ENCODE data around the gene SNUPN. TPM values are rescaled to one million over a fixed set of nuclear protein-coding genes. Genes with fewer than 3 reads are reported as not detected.

Gene SNUPN
- total RNA-seq, 1 experiment from 2014 or later = 12.5 TPM

GRCh38 chr15:75554717-75555116 is 70.8 kb downstream of the SNUPN start:
- no peak for DNase-seq
- Histone ChIP-seq H3K9me3 (no peaks in the 10 kb centered on the region), H3K4me1 (no peaks in the 10 kb centered on the region; the same call in 1 of the 2 replicates), H3K27me3 (replicated peaks; ENCODE audit: control insufficient read depth, insufficient read depth, low read length) (no peaks in the 10 kb centered on the region), H3K36me3 (ENCODE audit: control insufficient read depth, insufficient read depth, low read length) (no peaks in the 10 kb centered on the region), H3K4me3 (ENCODE audit: low read depth, low read length) (no peak overlapping the region)
- ChIA-PET CTCF (interaction anchor here (0.6 kb wide), 1 partner anchor 103 kb away, joined by 11 read pairs; the partner anchor contains the start of gene SIN3A), POLR2A (interaction anchor here (0.6 kb wide), 1 partner anchor 986 kb away, joined by 3 read pairs; no protein-coding TSS in a partner anchor)
- intact Hi-C loops (cut with micrococcal nuclease; ENCODE audit: unreplicated experiment) = no loop called here
- no TSS peak for BruUV-seq (replicated peaks)
- H3K27me3 Mint-ChIP-seq (ENCODE audit: insufficient read depth, unreplicated experiment) = no peaks in the 10 kb centered on the region
- H3K9me3 Mint-ChIP-seq (ENCODE audit: unreplicated experiment) = no peaks in the 10 kb centered on the region
- no peak overlapping the region for H3K4me3 Mint-ChIP-seq (ENCODE audit: unreplicated experiment)
- TF ChIP-seq, protein P1, sequence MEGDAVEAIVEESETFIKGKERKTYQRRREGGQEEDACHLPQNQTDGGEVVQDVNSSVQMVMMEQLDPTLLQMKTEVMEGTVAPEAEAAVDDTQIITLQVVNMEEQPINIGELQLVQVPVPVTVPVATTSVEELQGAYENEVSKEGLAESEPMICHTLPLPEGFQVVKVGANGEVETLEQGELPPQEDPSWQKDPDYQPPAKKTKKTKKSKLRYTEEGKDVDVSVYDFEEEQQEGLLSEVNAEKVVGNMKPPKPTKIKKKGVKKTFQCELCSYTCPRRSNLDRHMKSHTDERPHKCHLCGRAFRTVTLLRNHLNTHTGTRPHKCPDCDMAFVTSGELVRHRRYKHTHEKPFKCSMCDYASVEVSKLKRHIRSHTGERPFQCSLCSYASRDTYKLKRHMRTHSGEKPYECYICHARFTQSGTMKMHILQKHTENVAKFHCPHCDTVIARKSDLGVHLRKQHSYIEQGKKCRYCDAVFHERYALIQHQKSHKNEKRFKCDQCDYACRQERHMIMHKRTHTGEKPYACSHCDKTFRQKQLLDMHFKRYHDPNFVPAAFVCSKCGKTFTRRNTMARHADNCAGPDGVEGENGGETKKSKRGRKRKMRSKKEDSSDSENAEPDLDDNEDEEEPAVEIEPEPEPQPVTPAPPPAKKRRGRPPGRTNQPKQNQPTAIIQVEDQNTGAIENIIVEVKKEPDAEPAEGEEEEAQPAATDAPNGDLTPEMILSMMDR (IDR thresholded peaks at IDR 0.05; ENCODE audit: insufficient read depth in 1 of 2, low read depth in 1 of 2, low read length in 1 of 2, severe bottlenecking in 1 of 2, unreplicated experiment in 1 of 2) = no peak
- H3K27ac Mint-ChIP-seq (ENCODE audit: unreplicated experiment) = no peak overlapping the region
- no peaks in the 10 kb centered on the region for H3K4me1 Mint-ChIP-seq (ENCODE audit: low read depth, unreplicated experiment)
- peaks cover 5% of the 10 kb centered on the region for H3K36me3 Mint-ChIP-seq (ENCODE audit: insufficient read depth, unreplicated experiment)

- DNase-seq = no peak
- Mint-ChIP-seq H3K4me3 (ENCODE audit: unreplicated experiment) (no peak overlapping the region), H3K27me3 (ENCODE audit: insufficient read depth, unreplicated experiment) (no peaks in the 10 kb centered on the region), H3K4me1 (ENCODE audit: low read depth, unreplicated experiment) (no peaks in the 10 kb centered on the region), H3K9me3 (ENCODE audit: unreplicated experiment) (no peaks in the 10 kb centered on the region), H3K36me3 (ENCODE audit: insufficient read depth, unreplicated experiment) (peaks cover 5% of the 10 kb centered on the region), H3K27ac (ENCODE audit: unreplicated experiment) (no peak overlapping the region)
- H3K4me3 ChIP-seq (ENCODE audit: low read depth, low read length) = no peak overlapping the region
- H3K4me1 ChIP-seq = no peaks in the 10 kb centered on the region; the same call in 1 of the 2 replicates
- H3K27me3 ChIP-seq (replicated peaks; ENCODE audit: control insufficient read depth, insufficient read depth, low read length) = no peaks in the 10 kb centered on the region
- H3K9me3 ChIP-seq = no peaks in the 10 kb centered on the region
- BruUV-seq (replicated peaks) = no TSS peak
- TF ChIP-seq, protein P1 (IDR thresholded peaks at IDR 0.05; ENCODE audit: insufficient read depth in 1 of 2, low read depth in 1 of 2, low read length in 1 of 2, severe bottlenecking in 1 of 2, unreplicated experiment in 1 of 2) = no peak
- intact Hi-C loops (cut with micrococcal nuclease; ENCODE audit: unreplicated experiment) = no loop called here
- ChIA-PET CTCF (interaction anchor here (0.7 kb wide), 1 partner anchor 65 kb away, joined by 8 read pairs; no protein-coding TSS in a partner anchor), POLR2A (no interaction called here)
- no peaks in the 10 kb centered on the region for H3K36me3 ChIP-seq (ENCODE audit: control insufficient read depth, insufficient read depth, low read length)
These were observed 71.9 kb downstream of the SNUPN start for GRCh38 chr15:75553659-75554058.

DNA sequence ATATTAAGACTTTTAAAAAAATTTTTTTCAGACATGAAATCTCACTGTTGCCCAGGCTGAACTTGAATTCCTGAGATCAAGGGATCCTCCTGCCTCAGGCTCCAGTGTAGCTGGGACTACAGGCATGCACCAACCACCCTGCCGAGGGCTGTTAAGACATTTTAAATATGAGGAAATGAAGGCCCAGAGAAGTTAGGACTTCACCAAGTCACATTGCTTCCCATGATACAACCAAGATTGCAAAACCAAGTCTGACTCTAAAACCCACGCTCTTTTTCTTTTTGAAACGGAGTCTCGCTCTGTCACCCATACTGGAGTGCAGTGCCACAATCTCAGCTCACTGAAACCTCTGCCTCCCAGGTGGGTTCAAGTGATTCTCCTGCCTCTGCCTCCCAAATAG is 74.4 kb downstream of the SNUPN start:
- ChIA-PET POLR2A (no interaction called here), CTCF (no interaction called here)
- no peak for DNase-seq
- Mint-ChIP-seq H3K4me1 (ENCODE audit: low read depth, unreplicated experiment) (no peaks in the 10 kb centered on the region), H3K36me3 (ENCODE audit: insufficient read depth, unreplicated experiment) (no peaks in the 10 kb centered on the region), H3K4me3 (ENCODE audit: unreplicated experiment) (no peak overlapping the region), H3K9me3 (ENCODE audit: unreplicated experiment) (no peaks in the 10 kb centered on the region), H3K27me3 (ENCODE audit: insufficient read depth, unreplicated experiment) (no peaks in the 10 kb centered on the region), H3K27ac (ENCODE audit: unreplicated experiment) (no peak overlapping the region)
- H3K4me3 ChIP-seq (ENCODE audit: low read depth, low read length) = no peak overlapping the region
- H3K4me1 ChIP-seq = no peaks in the 10 kb centered on the region; the same call in 1 of the 2 replicates
- no TSS peak for BruUV-seq (replicated peaks)
- no peaks in the 10 kb centered on the region for H3K27me3 ChIP-seq (replicated peaks; ENCODE audit: control insufficient read depth, insufficient read depth, low read length)
- H3K36me3 ChIP-seq (ENCODE audit: control insufficient read depth, insufficient read depth, low read length) = no peaks in the 10 kb centered on the region
- no peaks in the 10 kb centered on the region for H3K9me3 ChIP-seq
- intact Hi-C loops (cut with micrococcal nuclease; ENCODE audit: unreplicated experiment) = no loop called here
- TF ChIP-seq, protein P1 (IDR thresholded peaks at IDR 0.05; ENCODE audit: insufficient read depth in 1 of 2, low read depth in 1 of 2, low read length in 1 of 2, severe bottlenecking in 1 of 2, unreplicated experiment in 1 of 2) = no peak

Other genes with a start within 250 kb of the SNUPN start
- gene SIN3A, start 174.0 kb downstream of the SNUPN start, total RNA-seq (2022) = 64.4 and 67.1 TPM in 2 replicates
- gene PTPN9, start 46.4 kb downstream of the SNUPN start, total RNA-seq (2022) = 25.4 and 27.7 TPM in 2 replicates
- gene IMP3, start 14.5 kb upstream of the SNUPN start, total RNA-seq (2022) = 58.4 and 60.4 TPM in 2 replicates
- 17.9 and 19.4 TPM in 2 replicates for gene SNX33, start 22.2 kb upstream of the SNUPN start, total RNA-seq (2022)
- 0.12 and 0.20 TPM in 2 replicates for gene CSPG4, start 87.1 kb upstream of the SNUPN start, total RNA-seq (2022)
- 40.5 and 41.9 TPM in 2 replicates for gene UBE2Q2, start 217.7 kb upstream of the SNUPN start, total RNA-seq (2022)

Measured in Caco-2 (cell line).